Measurements from ENCODE around the gene IQUB.

IQUB gene

GRCh38 chr7:123558289-123558874 is 24.0 kb upstream of the IQUB start:
- no peak for TF ChIP-seq EZH2phosphoT487 (IDR thresholded peaks at IDR 0.05; ENCODE audit: borderline replicate concordance)
- TF ChIP-seq CTCF (conservative IDR thresholded peaks at IDR 0.05; ENCODE audit: low read length): no peak

GRCh38 chr7:123557398-123558288 is 23.2 kb upstream of the IQUB start, which contains the start of gene NDUFA5:
NDUFA5 (minus strand) TSS chr7:123557818; CDS start chr7:123557795, 23 bp downstream.
- TF ChIP-seq CTCF (conservative IDR thresholded peaks at IDR 0.05; ENCODE audit: low read length): no peak
- TF ChIP-seq EZH2phosphoT487 (IDR thresholded peaks at IDR 0.05; ENCODE audit: borderline replicate concordance): no peak
- no peaks in the 10 kb centered on the region for H3K36me3 ChIP-seq (ENCODE audit: insufficient read depth, low read length)
- H2AFZ ChIP-seq (ENCODE audit: low read length): peak within 1 kb of the TSS; percentile 96
- peak within 1 kb of the TSS; percentile 84 for H3K4me3 ChIP-seq (ENCODE audit: low read length, poor library complexity, severe bottlenecking)
- H3K9me2 ChIP-seq (replicated peaks; ENCODE audit: low read depth, low read length): no peaks in the 10 kb centered on the region
- H3K79me2 ChIP-seq (ENCODE audit: insufficient read depth, low read length): peaks cover 27% of the 10 kb centered on the region
- no peaks in the 10 kb centered on the region for H3F3A ChIP-seq (ENCODE audit: low read depth)
- H3K4me1 ChIP-seq (ENCODE audit: insufficient read depth, low read length, poor library complexity, severe bottlenecking): peaks cover 31% of the 10 kb centered on the region
- no peaks in the 10 kb centered on the region for H3K9me3 ChIP-seq (ENCODE audit: insufficient read depth, low read depth, low read length)
- H3K9ac ChIP-seq (ENCODE audit: low read depth, low read length, poor library complexity, severe bottlenecking): peak within 1 kb of the TSS; percentile 82
- peak within 1 kb of the TSS; percentile 99 for H3K4me2 ChIP-seq (ENCODE audit: low read depth, low read length, poor library complexity, severe bottlenecking)
- H3K27me3 ChIP-seq (ENCODE audit: insufficient read depth, low read length, poor library complexity, severe bottlenecking): peaks cover 13% of the 10 kb centered on the region
- peaks cover 12% of the 10 kb centered on the region for H4K20me1 ChIP-seq (ENCODE audit: insufficient read depth, low read length, poor library complexity, severe bottlenecking)

More at GRCh38 chr7:123558289-123558874, 24.0 kb upstream of the IQUB start:
- Histone ChIP-seq H2AFZ (ENCODE audit: low read length) (peak overlapping the region; percentile 96), H3K9ac (ENCODE audit: low read depth, low read length, poor library complexity, severe bottlenecking) (peak overlapping the region; percentile 82), H3K4me3 (ENCODE audit: low read length, poor library complexity, severe bottlenecking) (peak overlapping the region; percentile 84), H4K20me1 (ENCODE audit: insufficient read depth, low read length, poor library complexity, severe bottlenecking) (peaks cover 6% of the 10 kb centered on the region), H3K4me2 (ENCODE audit: low read depth, low read length, poor library complexity, severe bottlenecking) (peak overlapping the region; percentile 68), H3K4me1 (ENCODE audit: insufficient read depth, low read length, poor library complexity, severe bottlenecking) (peaks cover 31% of the 10 kb centered on the region), H3F3A (ENCODE audit: low read depth) (no peaks in the 10 kb centered on the region), H3K9me2 (replicated peaks; ENCODE audit: low read depth, low read length) (no peaks in the 10 kb centered on the region), H3K9me3 (ENCODE audit: insufficient read depth, low read depth, low read length) (no peaks in the 10 kb centered on the region), H3K79me2 (ENCODE audit: insufficient read depth, low read length) (peaks cover 22% of the 10 kb centered on the region), H3K27me3 (ENCODE audit: insufficient read depth, low read length, poor library complexity, severe bottlenecking) (peaks cover 13% of the 10 kb centered on the region), H3K36me3 (ENCODE audit: insufficient read depth, low read length) (no peaks in the 10 kb centered on the region)

GRCh38 chr7:123557016-123557397 is 22.6 kb upstream of the IQUB start:
- no peak for TF ChIP-seq CTCF (conservative IDR thresholded peaks at IDR 0.05; ENCODE audit: low read length)
- no peak for TF ChIP-seq EZH2phosphoT487 (IDR thresholded peaks at IDR 0.05; ENCODE audit: borderline replicate concordance)
- Histone ChIP-seq H3K9ac (ENCODE audit: low read depth, low read length, poor library complexity, severe bottlenecking) (peak overlapping the region; percentile 82), H3K4me3 (ENCODE audit: low read length, poor library complexity, severe bottlenecking) (peak overlapping the region; percentile 84), H4K20me1 (ENCODE audit: insufficient read depth, low read length, poor library complexity, severe bottlenecking) (peaks cover 12% of the 10 kb centered on the region), H2AFZ (ENCODE audit: low read length) (peak overlapping the region; percentile 93), H3K4me1 (ENCODE audit: insufficient read depth, low read length, poor library complexity, severe bottlenecking) (peaks cover 31% of the 10 kb centered on the region), H3K27me3 (ENCODE audit: insufficient read depth, low read length, poor library complexity, severe bottlenecking) (peaks cover 13% of the 10 kb centered on the region), H3K4me2 (ENCODE audit: low read depth, low read length, poor library complexity, severe bottlenecking) (peak overlapping the region; percentile 99), H3K9me2 (replicated peaks; ENCODE audit: low read depth, low read length) (no peaks in the 10 kb centered on the region), H3F3A (ENCODE audit: low read depth) (no peaks in the 10 kb centered on the region), H3K79me2 (ENCODE audit: insufficient read depth, low read length) (peaks cover 30% of the 10 kb centered on the region), H3K36me3 (ENCODE audit: insufficient read depth, low read length) (no peaks in the 10 kb centered on the region), H3K9me3 (ENCODE audit: insufficient read depth, low read depth, low read length) (no peaks in the 10 kb centered on the region)
